ENCODE measurements around the gene RARA.
"Not testable (repeated sequence)": the region's sequence is repeated elsewhere in the genome, so short reads cannot be mapped to it uniquely, and the experiment has no call there.

Gene RARA

GRCh38 chr17:40361063-40361924, 52.3 kb downstream of the RARA start:
- no peak for DNase-seq

GRCh38 chr17:40361925-40362695, 53.1 kb downstream of the RARA start:
- no peak for DNase-seq

- DNase-seq, result peak; percentile 76 to 78
Observed at GRCh38 chr17:40362696-40363110, 53.7 kb downstream of the RARA start.

- peak in 1 of 2 donors; percentile 14 for DNase-seq
Observed at GRCh38 chr17:40363111-40363827, 54.3 kb downstream of the RARA start.

GRCh38 chr17:40364121-40364861, 55.3 kb downstream of the RARA start, which contains the start of gene GJD3:
Gene GJD3, minus strand, starts transcription at chr17:40364737. Its CDS starts 922 bp downstream, at chr17:40363815.
- no peak for DNase-seq

- no peak for DNase-seq
Observed at GRCh38 chr17:40364906-40365305, 55.9 kb downstream of the RARA start.

- no peak for DNase-seq
Observed at GRCh38 chr17:40366076-40366860, 57.3 kb downstream of the RARA start.

- DNase-seq, result no peak
Observed at GRCh38 chr17:40366861-40367518, 58.0 kb downstream of the RARA start.

GRCh38 chr17:40367728-40368127, 58.7 kb downstream of the RARA start:
- DNase-seq, result not testable (repeated sequence)

GRCh38 chr17:40369923-40370322, 60.9 kb downstream of the RARA start:
- no peak for DNase-seq

- DNase-seq, result peak; percentile 4 to 7
Observed at GRCh38 chr17:40371261-40371929, 62.4 kb downstream of the RARA start.

- no peak for DNase-seq
Observed at GRCh38 chr17:40372031-40372430, 63.1 kb downstream of the RARA start.

- not testable (repeated sequence) for DNase-seq
Observed at GRCh38 chr17:40372644-40373043, 63.7 kb downstream of the RARA start.

- DNase-seq, result peak; percentile 92 to 99
Observed at GRCh38 chr17:40373324-40373723, 64.3 kb downstream of the RARA start.

- no peak for DNase-seq
Observed at GRCh38 chr17:40373999-40374398, 65.0 kb downstream of the RARA start.

GRCh38 chr17:40374821-40375498, 66.0 kb downstream of the RARA start:
- no peak for DNase-seq

GRCh38 chr17:40375786-40376185, 66.8 kb downstream of the RARA start:
- DNase-seq, result not testable (repeated sequence)

GRCh38 chr17:40376541-40376940, 67.6 kb downstream of the RARA start:
- not testable (repeated sequence) for DNase-seq

GRCh38 chr17:40377832-40378231, 68.9 kb downstream of the RARA start:
- DNase-seq, result no peak

GRCh38 chr17:40378966-40379365, 70.0 kb downstream of the RARA start:
- DNase-seq, result no peak

Measured in inflammatory macrophage treated with lipopolysaccharide for 1 hour (primary cell).